Tibial artery (tissue), 4 donors: ENCODE results near the gene TMEM238L.

Source experiments
- DNase-seq, 2 donors: peaks; one replicate each; pipeline ENCODE4 v3.0.0-alpha.2; 2019
- H3K27ac ChIP-seq, 2 donors: fragments of 200-600 bp; sonication (generic) in 1 of 2; 1 replicate in 1 of 2; 2 replicates in 1 of 2; pipeline ENCODE4 v1.5.1; 2018 to 2019; ENCODE audit warnings: mild to moderate bottlenecking in 1 of 2
- H3K27me3 ChIP-seq, 2 donors: fragments of 200-600 bp; sonication (generic) in 1 of 2; one replicate each; pipeline versions ENCODE4 v1.5.1 to v1.6.0; 2016 to 2019
- H3K36me3 ChIP-seq, 3 donors: fragments of 200-600 bp; sonication (generic) in 2 of 3; one replicate each; pipeline ENCODE4 v1.5.1; 2016 to 2019; ENCODE audit warnings: mild to moderate bottlenecking in 2 of 3
- H3K4me1 ChIP-seq, 4 donors: fragments of 200-600 bp; sonication (generic) in 2 of 4; 1 replicate in 3 of 4; 2 replicates in 1 of 4; pipeline ENCODE4 v1.5.1; 2016 to 2019
- H3K4me3 ChIP-seq, 2 donors: fragments of 200-600 bp; sonication (generic) in 1 of 2; 1 replicate in 1 of 2; 2 replicates in 1 of 2; pipeline ENCODE4 v1.5.1; 2018 to 2019; ENCODE audit warnings: mild to moderate bottlenecking in 2 of 2
- H3K9me3 ChIP-seq, 3 donors: fragments of 200-600 bp; sonication (generic) in 1 of 3; one replicate each; pipeline ENCODE4 v1.5.1; 2016 to 2019
- intact Hi-C: fragments of 100-400 bp; cut with DNase I; formaldehyde crosslinking; loops from one replicate; pipeline ENCODE4 v1.15.0; 2023; ENCODE audit warnings: low total_unique reads
- TF ChIP-seq, protein P1 (sequence below), 2 experiments: fragments of 200-600 bp in 1 of 2; fragments of 450-650 bp in 1 of 2; IDR thresholded peaks; one replicate each; pipeline ENCODE4 v1.5.1; 2017 to 2019; ENCODE audit warnings: antibody characterized with exemption in 2 of 2, mild to moderate bottlenecking in 1 of 2, moderate library complexity in 1 of 2

TMEM238L gene

DNA sequence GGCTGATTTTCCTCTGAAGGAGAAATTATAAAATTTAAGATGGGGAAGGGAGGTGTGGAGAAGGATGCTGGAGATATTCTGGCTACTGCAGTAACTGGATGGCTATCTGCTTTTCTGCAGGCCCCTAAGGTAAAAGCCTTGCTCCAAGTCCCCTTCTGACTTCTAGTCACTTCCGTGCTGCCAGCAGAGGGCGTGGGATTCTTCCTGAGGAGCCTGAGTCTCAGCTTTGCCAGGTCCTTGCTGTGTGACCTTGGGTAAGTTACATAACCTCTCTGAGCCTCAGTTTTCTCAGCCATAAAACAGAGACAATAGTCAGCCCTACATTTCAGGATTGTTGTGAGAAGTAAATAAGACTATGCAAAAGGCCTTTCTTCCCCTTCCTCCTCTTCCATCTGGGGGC, 49.8 kb downstream of the TMEM238L start:
- intact Hi-C loops = no loop called here

DNA sequence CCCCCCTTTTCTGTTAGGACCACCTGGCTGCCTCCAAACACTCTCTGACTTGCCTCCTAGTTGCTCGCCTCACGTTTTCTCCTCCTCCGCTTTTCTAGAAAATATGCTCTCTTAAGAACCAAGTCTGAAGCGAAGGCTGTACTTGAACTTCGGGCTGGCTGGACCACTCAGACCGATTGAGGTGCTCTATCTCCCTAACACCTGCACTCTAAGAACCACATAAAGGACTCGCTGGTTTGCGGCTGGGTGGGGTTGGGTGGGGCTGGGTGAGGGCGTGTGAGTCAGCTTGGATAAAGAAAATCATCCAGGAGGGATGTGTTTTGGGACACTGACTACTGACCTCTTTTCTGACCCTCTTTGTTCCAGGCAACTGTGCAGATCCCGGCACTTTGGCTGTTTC, 51.2 kb downstream of the TMEM238L start:
- Histone ChIP-seq H3K36me3 (no peaks in the 10 kb centered on the region), H3K4me1 (no peaks in the 10 kb centered on the region), H3K27ac (no peak overlapping the region), H3K9me3 (no peaks in the 10 kb centered on the region), H3K27me3 (no peaks in the 10 kb centered on the region), H3K4me3 (no peak overlapping the region)
- no peak for DNase-seq
- TF ChIP-seq, protein P1, sequence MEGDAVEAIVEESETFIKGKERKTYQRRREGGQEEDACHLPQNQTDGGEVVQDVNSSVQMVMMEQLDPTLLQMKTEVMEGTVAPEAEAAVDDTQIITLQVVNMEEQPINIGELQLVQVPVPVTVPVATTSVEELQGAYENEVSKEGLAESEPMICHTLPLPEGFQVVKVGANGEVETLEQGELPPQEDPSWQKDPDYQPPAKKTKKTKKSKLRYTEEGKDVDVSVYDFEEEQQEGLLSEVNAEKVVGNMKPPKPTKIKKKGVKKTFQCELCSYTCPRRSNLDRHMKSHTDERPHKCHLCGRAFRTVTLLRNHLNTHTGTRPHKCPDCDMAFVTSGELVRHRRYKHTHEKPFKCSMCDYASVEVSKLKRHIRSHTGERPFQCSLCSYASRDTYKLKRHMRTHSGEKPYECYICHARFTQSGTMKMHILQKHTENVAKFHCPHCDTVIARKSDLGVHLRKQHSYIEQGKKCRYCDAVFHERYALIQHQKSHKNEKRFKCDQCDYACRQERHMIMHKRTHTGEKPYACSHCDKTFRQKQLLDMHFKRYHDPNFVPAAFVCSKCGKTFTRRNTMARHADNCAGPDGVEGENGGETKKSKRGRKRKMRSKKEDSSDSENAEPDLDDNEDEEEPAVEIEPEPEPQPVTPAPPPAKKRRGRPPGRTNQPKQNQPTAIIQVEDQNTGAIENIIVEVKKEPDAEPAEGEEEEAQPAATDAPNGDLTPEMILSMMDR (IDR thresholded peaks at IDR 0.05) = no peak
- intact Hi-C loops = no loop called here

More for the DNA sequence above, 49.8 kb downstream of the TMEM238L start:
- DNase-seq = no peak
- H3K27ac ChIP-seq = no peak overlapping the region
- H3K4me1 ChIP-seq = no peaks in the 10 kb centered on the region
- no peaks in the 10 kb centered on the region for H3K36me3 ChIP-seq
- H3K4me3 ChIP-seq = no peak overlapping the region
- no peaks in the 10 kb centered on the region for H3K27me3 ChIP-seq
- no peaks in the 10 kb centered on the region for H3K9me3 ChIP-seq
- TF ChIP-seq, protein P1 (IDR thresholded peaks at IDR 0.05) = no peak

DNA sequence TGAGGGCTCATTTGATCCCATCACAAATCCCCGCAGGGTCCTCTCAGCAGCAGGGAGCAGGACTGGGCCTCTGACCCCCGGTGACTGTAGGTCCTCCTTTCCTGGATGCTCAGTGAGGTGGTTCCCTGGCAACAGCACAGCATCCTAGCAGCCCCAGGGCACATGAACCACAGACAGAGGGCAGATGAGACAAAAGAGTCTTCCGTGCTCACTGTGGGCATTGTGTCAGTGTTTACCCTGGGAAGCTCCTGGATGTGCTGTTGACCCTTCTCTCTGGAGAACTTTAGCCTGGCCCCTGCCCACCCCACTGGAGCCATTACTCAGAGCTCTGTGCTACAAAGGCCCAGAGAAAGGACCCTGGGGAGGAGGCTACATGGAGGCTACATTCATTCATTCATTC, 52.3 kb downstream of the TMEM238L start:
- no peaks in the 10 kb centered on the region for H3K27me3 ChIP-seq
- no peak overlapping the region for H3K4me3 ChIP-seq
- no peaks in the 10 kb centered on the region for H3K36me3 ChIP-seq
- TF ChIP-seq, protein P1 (IDR thresholded peaks at IDR 0.05) = no peak
- no peak overlapping the region for H3K27ac ChIP-seq
- intact Hi-C loops = no loop called here
- H3K4me1 ChIP-seq = no peaks in the 10 kb centered on the region
- DNase-seq = no peak
- H3K9me3 ChIP-seq = no peaks in the 10 kb centered on the region

DNA sequence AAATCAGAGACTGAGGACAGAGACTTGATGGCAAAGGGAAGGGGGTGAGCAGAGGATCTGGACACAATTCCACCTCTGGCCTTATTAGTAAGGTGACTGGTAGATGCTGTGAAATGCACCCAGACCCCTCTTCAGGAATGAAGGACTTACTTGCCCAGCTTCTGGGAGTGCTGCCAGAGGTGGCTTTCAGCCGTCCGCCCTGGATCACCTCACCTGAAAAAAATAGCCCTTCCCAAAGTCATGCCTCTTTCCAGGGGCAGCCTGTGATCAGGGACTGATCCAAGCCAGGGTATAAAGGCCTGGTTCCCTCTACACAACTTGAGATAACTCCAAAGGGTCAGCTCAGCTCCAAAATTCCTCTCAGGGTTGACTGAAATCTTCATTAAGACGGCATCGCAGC, 53.7 kb downstream of the TMEM238L start:
- TF ChIP-seq, protein P1 (IDR thresholded peaks at IDR 0.05) = no peak

DNA sequence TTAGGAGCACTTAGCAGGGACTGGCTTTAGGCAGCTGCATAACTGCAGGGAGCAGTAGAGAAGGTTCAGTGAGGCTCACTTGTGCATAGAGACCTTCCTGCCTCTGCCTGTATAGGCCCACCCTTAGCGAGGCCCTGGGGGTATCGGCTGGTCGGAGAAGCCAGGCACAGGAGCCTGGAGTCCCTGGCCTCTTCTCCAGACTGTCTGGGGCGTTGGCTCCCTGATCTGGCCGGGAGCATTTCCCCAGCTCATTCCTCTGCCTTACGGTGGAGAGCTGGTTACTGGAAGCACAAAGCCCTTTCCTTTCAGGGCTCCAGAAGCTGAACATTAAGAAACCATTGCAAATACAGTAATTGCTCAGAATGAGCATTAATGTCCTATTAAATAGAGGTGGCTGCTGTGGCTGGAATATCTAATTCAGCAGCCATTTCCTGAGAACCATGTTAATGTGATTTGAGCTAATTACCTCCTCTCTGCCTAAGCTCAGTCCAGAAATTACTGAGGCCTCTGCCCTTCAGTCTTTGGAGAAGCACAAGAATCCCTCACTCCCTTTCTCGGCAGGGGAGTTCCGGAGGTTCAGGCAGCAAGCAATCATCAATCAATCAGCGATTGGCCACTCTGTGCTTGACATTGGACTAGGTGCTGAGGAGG, 55.2 kb downstream of the TMEM238L start:
- no peak overlapping the region for H3K27ac ChIP-seq
- H3K4me1 ChIP-seq = peaks cover 0 to 7% (median 0%) of the 10 kb centered on the region in 4 donors
- intact Hi-C loops = no loop called here
- TF ChIP-seq, protein P1 (IDR thresholded peaks at IDR 0.05) = no peak
- H3K36me3 ChIP-seq = no peaks in the 10 kb centered on the region
- no peak for DNase-seq
- no peaks in the 10 kb centered on the region for H3K27me3 ChIP-seq
- no peaks in the 10 kb centered on the region for H3K9me3 ChIP-seq
- H3K4me3 ChIP-seq = no peak overlapping the region

More for the DNA sequence above, 53.7 kb downstream of the TMEM238L start:
- H3K36me3 ChIP-seq = no peaks in the 10 kb centered on the region
- no peak overlapping the region for H3K4me3 ChIP-seq
- no peaks in the 10 kb centered on the region for H3K4me1 ChIP-seq
- DNase-seq = no peak
- intact Hi-C loops = no loop called here
- H3K27me3 ChIP-seq = no peaks in the 10 kb centered on the region
- H3K27ac ChIP-seq = no peak overlapping the region
- H3K9me3 ChIP-seq = no peaks in the 10 kb centered on the region

DNA sequence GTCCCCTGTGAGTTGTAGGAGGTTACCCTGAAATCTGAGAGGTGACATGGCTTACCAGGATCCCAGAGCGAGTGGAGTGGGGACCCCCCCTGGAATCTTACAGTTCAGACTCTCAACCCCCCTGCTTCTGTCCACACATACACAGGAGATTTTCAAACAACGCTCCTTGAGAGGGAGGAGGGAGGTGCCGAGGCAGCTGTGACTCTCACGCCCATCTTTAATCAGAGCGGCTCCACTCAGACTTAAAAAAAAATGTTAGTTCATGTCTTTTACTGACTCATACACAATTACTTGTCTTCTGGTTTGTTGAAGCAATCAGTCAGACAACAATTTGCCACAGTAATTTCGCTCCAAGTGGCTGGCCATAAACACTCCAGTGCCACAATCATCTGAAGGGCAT, 58.7 kb downstream of the TMEM238L start:
- Histone ChIP-seq H3K9me3 (no peaks in the 10 kb centered on the region), H3K4me1 (peaks cover 0 to 11% (median 0%) of the 10 kb centered on the region in 4 donors), H3K36me3 (no peaks in the 10 kb centered on the region), H3K27ac (no peak overlapping the region), H3K27me3 (no peaks in the 10 kb centered on the region), H3K4me3 (no peak overlapping the region)
- intact Hi-C loops = no loop called here
- no peak for DNase-seq
- TF ChIP-seq, protein P1 (IDR thresholded peaks at IDR 0.05) = no peak
